Measurements from ENCODE around the gene THOC6.

GRCh38 chr16:3035289-3035971 lies 11.6 kb downstream of the THOC6 start:
- TF ChIP-seq NR3C1 (IDR thresholded peaks at IDR 0.05) = no peak
- TF ChIP-seq RFX5 (IDR thresholded peaks at IDR 0.05) = no peak
- TF ChIP-seq USF2 (IDR thresholded peaks at IDR 0.05) = no peak
- no peak for TF ChIP-seq POLR2A (IDR thresholded peaks at IDR 0.05; ENCODE audit: low read length)
- TF ChIP-seq PBX3 (IDR thresholded peaks at IDR 0.05) = no peak
- no peak for TF ChIP-seq JUN (IDR thresholded peaks at IDR 0.05)
- TF ChIP-seq CHD4 (IDR thresholded peaks at IDR 0.05; ENCODE audit: borderline replicate concordance) = no peak
- TF ChIP-seq CTCF (IDR thresholded peaks at IDR 0.05) = no peak
- TF ChIP-seq NPAS2 (CRISPR knock-in tag; IDR thresholded peaks at IDR 0.05; ENCODE audit: borderline replicate concordance) = no peak
- TF ChIP-seq BHLHE40 (IDR thresholded peaks at IDR 0.05; ENCODE audit: low read depth, low read length) = no peak
